Measurements from ENCODE around the gene CDC20. TPM values are rescaled to one million over a fixed set of nuclear protein-coding genes. Genes with fewer than 3 reads are reported as not detected.

CDC20 gene
- total RNA-seq, 1 donor: 23.9 TPM

DNA sequence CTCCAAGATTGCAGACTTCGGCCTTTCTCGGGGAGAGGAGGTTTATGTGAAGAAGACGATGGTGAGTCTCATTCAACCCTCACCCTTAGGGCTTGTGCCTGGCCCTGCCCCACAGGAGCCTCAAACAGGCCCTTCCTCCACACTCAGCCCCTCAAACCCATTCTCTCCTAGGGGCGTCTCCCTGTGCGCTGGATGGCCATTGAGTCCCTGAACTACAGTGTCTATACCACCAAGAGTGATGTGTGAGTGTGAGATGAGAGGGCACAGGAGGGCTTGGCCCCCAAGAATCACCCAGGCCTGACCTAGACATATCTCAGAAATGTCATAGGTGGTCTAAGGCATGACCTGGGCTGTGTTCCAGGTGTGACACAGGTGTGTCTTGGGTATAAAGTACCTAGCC is 39.5 kb upstream of the CDC20 start:
- no peak for TF ChIP-seq CTCF (IDR thresholded peaks at IDR 0.05; ENCODE audit: insufficient read depth, low read length)
- no peak overlapping the region for H3K4me3 ChIP-seq (ENCODE audit: low read depth, low read length)
- no peak for DNase-seq (ENCODE audit: low read depth)

DNA sequence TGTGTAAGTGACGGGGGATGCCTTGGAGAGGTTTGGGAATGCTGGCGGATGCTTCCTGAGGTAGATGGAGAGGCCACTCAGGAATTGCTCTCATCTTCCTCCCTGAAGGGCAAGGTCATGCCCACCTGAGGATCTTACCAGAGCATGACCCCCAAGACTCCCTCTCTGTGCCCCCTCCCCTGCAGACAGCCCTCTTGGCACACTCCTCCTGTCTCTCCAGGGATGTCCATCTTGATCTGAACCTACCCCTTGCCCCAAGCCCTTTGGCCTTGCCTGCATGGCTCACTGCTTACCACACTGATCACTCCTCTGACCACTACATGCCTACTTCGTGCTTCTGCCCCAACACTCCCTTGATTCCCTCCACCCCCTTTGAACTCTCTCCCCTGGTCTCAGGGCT is 39.0 kb upstream of the CDC20 start:
- no peak for DNase-seq (ENCODE audit: low read depth)
- no peak overlapping the region for H3K4me3 ChIP-seq (ENCODE audit: low read depth, low read length)
- no peak for TF ChIP-seq CTCF (IDR thresholded peaks at IDR 0.05; ENCODE audit: insufficient read depth, low read length)

- TF ChIP-seq CTCF (IDR thresholded peaks at IDR 0.05; ENCODE audit: insufficient read depth, low read length): no peak
- H3K4me3 ChIP-seq (ENCODE audit: low read depth, low read length): no peak overlapping the region
- DNase-seq (ENCODE audit: low read depth): no peak
These were observed 37.4 kb upstream of the CDC20 start for GRCh38 chr1:43321331-43321891.

DNA sequence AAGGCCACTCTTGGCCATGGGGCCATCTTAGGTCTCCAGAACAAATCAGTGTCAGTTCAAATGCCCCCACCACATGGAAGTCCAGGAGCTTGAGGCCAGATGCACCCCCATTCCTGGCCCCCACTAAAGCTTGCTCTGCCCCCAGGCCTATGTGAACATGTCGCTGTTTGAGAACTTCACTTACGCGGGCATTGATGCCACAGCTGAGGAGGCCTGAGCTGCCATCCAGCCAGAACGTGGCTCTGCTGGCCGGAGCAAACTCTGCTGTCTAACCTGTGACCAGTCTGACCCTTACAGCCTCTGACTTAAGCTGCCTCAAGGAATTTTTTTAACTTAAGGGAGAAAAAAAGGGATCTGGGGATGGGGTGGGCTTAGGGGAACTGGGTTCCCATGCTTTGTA is 36.3 kb upstream of the CDC20 start:
- no peak overlapping the region for H3K4me3 ChIP-seq (ENCODE audit: low read depth, low read length)
- no peak for TF ChIP-seq CTCF (IDR thresholded peaks at IDR 0.05; ENCODE audit: insufficient read depth, low read length)
- DNase-seq (ENCODE audit: low read depth): no peak

GRCh38 chr1:43324810-43325209 is 34.0 kb upstream of the CDC20 start:
- TF ChIP-seq CTCF (IDR thresholded peaks at IDR 0.05; ENCODE audit: insufficient read depth, low read length): no peak
- DNase-seq (ENCODE audit: low read depth): no peak
- H3K4me3 ChIP-seq (ENCODE audit: low read depth, low read length): no peak overlapping the region

GRCh38 chr1:43325381-43325780 is 33.4 kb upstream of the CDC20 start:
- no peak for TF ChIP-seq CTCF (IDR thresholded peaks at IDR 0.05; ENCODE audit: insufficient read depth, low read length)
- DNase-seq (ENCODE audit: low read depth): no peak
- no peak overlapping the region for H3K4me3 ChIP-seq (ENCODE audit: low read depth, low read length)

Measured in fibroblast of the aortic adventitia (primary cell).